DND-41 (cell line): ENCODE data around the gene HLA-DMB.

ENCODE experiments used
- ATAC-seq: fragments of 200-7000 bp; cut with Tn5 transposase; 3 replicates; pipeline ENCODE4 v1.9.1; 2021; ENCODE audit warnings: low read depth; ENCODE audit not compliant: insufficient read depth
- DNase-seq: peaks from one replicate; pipeline ENCODE4 v3.0.0-alpha.2; 2020
- H2AFZ ChIP-seq: 2 replicates; pipeline ENCODE4 v1.6.0; 2012; ENCODE audit warnings: low read depth, low read length
- H3K27ac ChIP-seq: 2 replicates; pipeline ENCODE4 v1.5.1; 2012; ENCODE audit warnings: low read length, inconsistent platforms
- H3K27me3 ChIP-seq: fragments of 200-600 bp; sonication (generic); 2 replicates; pipeline ENCODE4 v1.6.0; 2012; ENCODE audit warnings: low read length, mild to moderate bottlenecking, inconsistent platforms; ENCODE audit not compliant: insufficient read depth, poor library complexity
- H3K36me3 ChIP-seq: 2 replicates; pipeline ENCODE4 v1.5.1; 2012; ENCODE audit warnings: low read length, inconsistent platforms; ENCODE audit not compliant: insufficient read depth
- H3K4me1 ChIP-seq: 2 replicates; pipeline ENCODE4 v1.5.1; 2012; ENCODE audit warnings: mild to moderate bottlenecking, low read length; ENCODE audit not compliant: insufficient read depth
- H3K4me2 ChIP-seq: 2 replicates; pipeline ENCODE4 v1.6.0; 2012; ENCODE audit warnings: mild to moderate bottlenecking, moderate library complexity, low read length, inconsistent platforms; ENCODE audit not compliant: insufficient read depth
- H3K4me3 ChIP-seq, 2 experiments: fragments of 200-600 bp in 1 of 2; shearing (Covaris generic) in 1 of 2; 2 replicates each; pipeline ENCODE4 v1.5.1; 2012 to 2016; ENCODE audit warnings: inconsistent platforms in 2 of 2, low read length in 2 of 2, mild to moderate bottlenecking in 2 of 2, low read depth in 1 of 2, moderate library complexity in 1 of 2
- H3K79me2 ChIP-seq: 2 replicates; pipeline ENCODE4 v1.6.0; 2012; ENCODE audit warnings: low read length, inconsistent platforms; ENCODE audit not compliant: insufficient read depth
- H3K9ac ChIP-seq: 2 replicates; pipeline ENCODE4 v1.6.0; 2012; ENCODE audit warnings: low read depth, mild to moderate bottlenecking, inconsistent platforms, low read length, moderate library complexity
- H3K9me3 ChIP-seq: 2 replicates; pipeline ENCODE4 v1.5.1; 2012; ENCODE audit warnings: low read length, moderate library complexity, mild to moderate bottlenecking, inconsistent platforms; ENCODE audit not compliant: insufficient read depth, severe bottlenecking
- H4K20me1 ChIP-seq: 2 replicates; pipeline ENCODE4 v1.6.0; 2012; ENCODE audit warnings: low read length; ENCODE audit not compliant: insufficient read depth
- CTCF ChIP-seq: IDR thresholded peaks from 2 replicates; pipeline ENCODE4 v1.5.1; 2012; ENCODE audit warnings: borderline replicate concordance, low read length, moderate library complexity, mild to moderate bottlenecking; ENCODE audit not compliant: poor library complexity, severe bottlenecking; ENCODE audit errors: extremely low read depth
- EZH2 ChIP-seq: IDR thresholded peaks from 3 replicates; pipeline ENCODE4 v1.6.1; 2012; ENCODE audit warnings: borderline replicate concordance, low read depth, mild to moderate bottlenecking, moderate library complexity, low read length, inconsistent platforms; ENCODE audit not compliant: severe bottlenecking

Gene HLA-DMB

GRCh38 chr6:32905078-32905477 lies 35.8 kb downstream of the HLA-DMB start:
- Histone ChIP-seq H2AFZ (no peak overlapping the region), H3K36me3 (peaks cover 10% of the 10 kb centered on the region; the same call in 1 of the 2 replicates), H3K4me1 (no peaks in the 10 kb centered on the region), H3K9me3 (no peaks in the 10 kb centered on the region), H3K27me3 (no peaks in the 10 kb centered on the region), H3K4me3 (no peak overlapping the region), H3K79me2 (no peaks in the 10 kb centered on the region), H4K20me1 (no peaks in the 10 kb centered on the region), H3K27ac (no peak overlapping the region), H3K4me2 (no peak overlapping the region), H3K9ac (no peak overlapping the region)
- no peak for ATAC-seq
- DNase-seq: no peak
- TF ChIP-seq CTCF: no peak
- TF ChIP-seq EZH2: no peak

GRCh38 chr6:32903952-32904351 lies 36.9 kb downstream of the HLA-DMB start:
- no peak for TF ChIP-seq EZH2
- no peak for TF ChIP-seq CTCF
- H4K20me1 ChIP-seq: no peaks in the 10 kb centered on the region
- H3K9me3 ChIP-seq: no peaks in the 10 kb centered on the region
- H3K36me3 ChIP-seq: peaks cover 10% of the 10 kb centered on the region; the same call in 1 of the 2 replicates
- ATAC-seq: no peak
- peaks cover 7% of the 10 kb centered on the region; the same call in 1 of the 2 replicates for H3K79me2 ChIP-seq
- no peak overlapping the region for H2AFZ ChIP-seq
- no peak for DNase-seq
- no peak overlapping the region for H3K9ac ChIP-seq
- H3K4me3 ChIP-seq: no peak overlapping the region
- H3K27ac ChIP-seq: no peak overlapping the region
- H3K4me1 ChIP-seq: no peaks in the 10 kb centered on the region
- no peak overlapping the region for H3K4me2 ChIP-seq
- no peaks in the 10 kb centered on the region for H3K27me3 ChIP-seq

GRCh38 chr6:32895006-32895345 lies 45.9 kb downstream of the HLA-DMB start:
- Histone ChIP-seq H3K4me1 (peaks cover 45% of the 10 kb centered on the region), H3K27ac (peak overlapping the region; percentile 84), H3K9ac (peak overlapping the region; percentile 78), H3K36me3 (peaks cover 9% of the 10 kb centered on the region), H3K27me3 (no peaks in the 10 kb centered on the region), H3K4me2 (peak overlapping the region; percentile 77), H2AFZ (peak overlapping the region; percentile 81), H4K20me1 (peaks cover 11% of the 10 kb centered on the region; the same call in 1 of the 2 replicates), H3K9me3 (no peaks in the 10 kb centered on the region), H3K79me2 (peaks cover 49% of the 10 kb centered on the region), H3K4me3 (peak overlapping the region; percentile 67 to 89)
- DNase-seq: no peak
- peak; percentile 15 for ATAC-seq
- TF ChIP-seq CTCF: no peak
- no peak for TF ChIP-seq EZH2
